GM13976 (cell line): ENCODE data around the gene HDAC8.

Source experiments
- DNase-seq: peaks from one replicate; pipeline ENCODE4 v3.0.0; 2012; ENCODE audit warnings: low spot score
- in situ Hi-C: fragments of 300-500 bp; cut with MboI; formaldehyde crosslinking; loops from one replicate; pipeline ENCODE4 v1.12.0; 2022; ENCODE audit warnings: low sequenced_read_pairs, mixed read lengths, inconsistent platforms; ENCODE audit not compliant: unreplicated experiment
- TF ChIP-seq, protein P1 (sequence below): IDR thresholded peaks from 2 replicates; pipeline ENCODE4 v1.5.1; 2012; ENCODE audit warnings: borderline replicate concordance, mild to moderate bottlenecking; ENCODE audit not compliant: insufficient read depth; ENCODE audit errors: extremely low read depth, missing control alignments, control extremely low read depth

Gene HDAC8

GRCh38 chrX:72475338-72475737, 97.3 kb downstream of the HDAC8 start:
- TF ChIP-seq, protein P1, sequence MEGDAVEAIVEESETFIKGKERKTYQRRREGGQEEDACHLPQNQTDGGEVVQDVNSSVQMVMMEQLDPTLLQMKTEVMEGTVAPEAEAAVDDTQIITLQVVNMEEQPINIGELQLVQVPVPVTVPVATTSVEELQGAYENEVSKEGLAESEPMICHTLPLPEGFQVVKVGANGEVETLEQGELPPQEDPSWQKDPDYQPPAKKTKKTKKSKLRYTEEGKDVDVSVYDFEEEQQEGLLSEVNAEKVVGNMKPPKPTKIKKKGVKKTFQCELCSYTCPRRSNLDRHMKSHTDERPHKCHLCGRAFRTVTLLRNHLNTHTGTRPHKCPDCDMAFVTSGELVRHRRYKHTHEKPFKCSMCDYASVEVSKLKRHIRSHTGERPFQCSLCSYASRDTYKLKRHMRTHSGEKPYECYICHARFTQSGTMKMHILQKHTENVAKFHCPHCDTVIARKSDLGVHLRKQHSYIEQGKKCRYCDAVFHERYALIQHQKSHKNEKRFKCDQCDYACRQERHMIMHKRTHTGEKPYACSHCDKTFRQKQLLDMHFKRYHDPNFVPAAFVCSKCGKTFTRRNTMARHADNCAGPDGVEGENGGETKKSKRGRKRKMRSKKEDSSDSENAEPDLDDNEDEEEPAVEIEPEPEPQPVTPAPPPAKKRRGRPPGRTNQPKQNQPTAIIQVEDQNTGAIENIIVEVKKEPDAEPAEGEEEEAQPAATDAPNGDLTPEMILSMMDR: no peak
- in situ Hi-C loops: no loop called here
- no peak for DNase-seq

- TF ChIP-seq, protein P1: no peak
- in situ Hi-C loops: no loop called here
- DNase-seq: no peak
Observed at GRCh38 chrX:72470532-72471223, 102.0 kb downstream of the HDAC8 start.

GRCh38 chrX:72470117-72470516, 102.5 kb downstream of the HDAC8 start:
- no peak for DNase-seq
- TF ChIP-seq, protein P1: no peak
- in situ Hi-C loops: no loop called here

- TF ChIP-seq, protein P1: no peak
- in situ Hi-C loops: no loop called here
- no peak for DNase-seq
Observed at GRCh38 chrX:72468607-72469006, 104.0 kb downstream of the HDAC8 start.

DNA sequence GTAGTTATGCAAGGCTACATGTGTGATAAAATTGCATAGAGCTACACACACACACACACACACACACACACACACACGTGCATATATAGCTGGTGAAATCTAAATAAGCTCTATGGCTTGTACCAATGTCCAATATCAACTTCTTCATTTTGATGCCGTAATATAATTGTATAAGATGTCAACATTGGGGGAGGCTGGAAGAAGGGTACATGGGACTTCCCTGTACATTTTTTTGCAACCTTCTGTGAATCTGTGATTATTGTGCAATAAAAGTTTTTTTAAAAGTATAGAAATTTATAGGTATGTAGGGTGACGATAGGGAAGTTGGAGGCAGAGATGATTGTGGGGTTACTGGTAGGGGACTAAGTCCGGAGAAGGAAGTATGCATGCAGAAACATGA, 105.5 kb downstream of the HDAC8 start:
- DNase-seq: no peak
- TF ChIP-seq, protein P1: no peak
- in situ Hi-C loops: no loop called here

- TF ChIP-seq, protein P1: no peak
- no peak for DNase-seq
- in situ Hi-C loops: no loop called here
Observed at GRCh38 chrX:72466493-72466892, 106.2 kb downstream of the HDAC8 start.
